ENCODE data around the gene DRC1.
"Not testable (repeated sequence)": the region's sequence is repeated elsewhere in the genome, so short reads cannot be mapped to it uniquely, and the experiment has no call there.

Gene DRC1

DNA sequence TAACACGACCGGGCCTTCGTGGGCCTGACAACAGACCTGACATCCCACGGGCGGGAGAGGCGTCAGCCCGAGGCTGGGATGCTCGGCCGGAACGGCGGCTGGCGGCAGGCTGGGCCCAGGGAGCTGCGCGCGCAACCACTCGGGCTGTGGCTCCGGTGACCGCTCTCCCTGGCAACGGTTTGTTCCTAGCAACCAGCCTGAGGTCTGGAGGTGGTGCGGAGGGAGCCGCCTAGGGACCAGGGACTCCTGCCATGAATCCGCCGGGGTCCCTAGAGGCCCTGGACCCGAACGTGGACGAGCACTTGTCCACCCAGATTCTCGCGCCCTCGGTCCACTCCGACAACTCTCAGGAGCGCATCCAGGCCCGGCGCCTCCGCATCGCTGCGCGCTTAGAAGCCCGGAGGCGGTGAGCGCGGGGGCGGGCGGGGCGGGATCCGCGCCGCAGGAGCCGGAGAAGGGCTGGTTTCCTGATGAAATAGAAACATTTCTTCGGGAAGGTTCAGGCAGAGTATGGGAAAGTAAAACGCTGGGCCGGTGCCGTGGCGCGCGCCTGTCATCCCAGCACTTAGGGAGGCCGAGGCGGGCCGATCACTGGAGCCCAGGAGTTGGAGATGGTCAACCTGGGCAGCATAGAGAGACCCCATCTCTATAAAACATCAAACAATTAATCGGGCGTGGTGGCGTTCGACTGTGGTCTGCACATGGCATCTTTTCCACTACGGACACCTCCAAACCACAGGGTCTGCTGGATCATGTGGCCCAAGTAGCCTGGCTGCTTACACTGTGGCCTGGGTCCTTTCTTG is at the start of gene DRC1:
Gene DRC1 (plus strand): TSS at position 182 of the 803 bp plus-strand sequence. CDS start 70 bp downstream, at position 252.
- no peak for DNase-seq (ENCODE audit: low read depth)

DNA sequence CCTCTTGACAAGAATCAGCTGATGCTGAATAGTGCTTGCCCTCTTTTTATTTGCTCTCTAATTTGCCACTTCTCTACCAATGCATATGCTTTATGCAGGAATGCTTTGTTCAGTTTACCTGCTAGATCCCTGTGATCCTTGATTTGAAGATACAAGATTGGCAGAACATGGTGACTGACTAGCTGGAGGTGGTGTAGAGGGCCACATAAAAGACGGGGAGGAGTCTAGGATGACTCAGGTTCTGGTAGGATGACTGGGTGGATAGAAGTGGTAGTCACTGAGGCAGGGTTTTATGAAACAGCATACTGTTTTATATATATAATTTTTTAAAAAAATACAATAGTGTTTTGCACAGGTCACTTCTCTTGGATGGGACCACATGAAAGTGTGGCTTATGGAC is 48.8 kb upstream of the DRC1 start:
- DNase-seq (ENCODE audit: low read depth), result no peak

DNA sequence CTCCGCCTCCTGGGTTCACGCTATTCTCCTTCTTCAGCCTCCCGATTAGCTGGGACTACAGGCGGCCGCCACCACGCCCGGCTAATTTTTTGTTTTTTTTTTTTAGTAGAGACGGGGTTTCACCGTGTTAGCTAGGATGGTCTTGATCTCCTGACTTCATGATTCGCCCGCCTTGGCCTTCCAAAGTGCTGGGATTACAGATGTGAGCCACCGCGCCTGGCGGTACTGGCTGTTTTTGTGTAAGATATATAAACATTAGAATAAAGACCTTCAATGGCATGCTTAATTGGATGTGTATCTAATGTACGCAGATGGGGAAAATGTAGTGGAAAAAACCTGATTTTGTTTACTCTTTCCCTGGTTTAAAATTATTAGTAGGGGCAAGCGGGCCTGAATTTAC is 47.3 kb upstream of the DRC1 start:
- not testable (repeated sequence) for DNase-seq (ENCODE audit: low read depth)

DNA sequence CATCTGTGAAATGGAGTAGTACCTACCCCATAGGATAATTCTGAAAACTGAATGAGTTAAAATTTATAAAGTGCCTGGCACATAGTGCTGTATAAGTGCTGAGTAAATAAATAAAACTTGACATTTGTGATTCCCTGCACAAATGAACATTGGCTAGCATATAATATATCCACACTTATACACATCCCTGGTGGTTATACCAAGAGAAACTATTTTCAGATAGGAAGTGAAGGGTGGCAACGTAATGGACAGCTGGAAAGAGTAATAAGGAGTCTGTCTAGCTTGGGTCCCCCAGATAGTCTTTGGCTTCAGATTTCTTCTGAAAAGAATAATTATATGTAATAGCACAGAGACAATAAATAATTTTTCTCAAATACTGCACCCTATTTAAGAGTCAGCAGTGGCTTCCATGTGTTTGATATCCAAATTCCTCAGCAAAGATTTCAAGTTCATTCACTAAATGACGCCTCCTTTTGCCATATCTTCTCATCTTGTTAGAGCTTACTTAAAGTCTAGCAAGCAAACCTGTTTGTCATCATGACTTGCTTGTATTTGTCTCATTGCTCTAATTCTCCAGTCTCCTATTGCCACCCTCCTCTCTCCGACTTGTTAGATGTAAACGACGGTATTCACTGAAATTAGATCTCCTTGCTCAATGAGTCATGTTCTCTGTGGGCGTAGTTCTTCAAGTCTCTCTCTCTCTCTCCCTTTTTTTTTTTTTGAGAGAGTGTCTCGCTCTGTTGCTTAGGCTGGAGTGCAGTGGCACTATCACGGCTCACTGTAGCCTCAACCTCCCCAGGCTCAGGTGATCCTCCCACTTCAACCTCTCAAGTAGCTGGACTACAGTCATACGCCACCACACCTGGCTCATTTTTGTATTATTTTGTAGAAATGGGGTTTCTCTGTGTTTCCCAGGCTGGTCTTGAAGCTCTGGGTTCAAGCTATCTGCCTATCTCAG is 46.4 kb upstream of the DRC1 start:
- no peak for DNase-seq (ENCODE audit: low read depth)

DNA sequence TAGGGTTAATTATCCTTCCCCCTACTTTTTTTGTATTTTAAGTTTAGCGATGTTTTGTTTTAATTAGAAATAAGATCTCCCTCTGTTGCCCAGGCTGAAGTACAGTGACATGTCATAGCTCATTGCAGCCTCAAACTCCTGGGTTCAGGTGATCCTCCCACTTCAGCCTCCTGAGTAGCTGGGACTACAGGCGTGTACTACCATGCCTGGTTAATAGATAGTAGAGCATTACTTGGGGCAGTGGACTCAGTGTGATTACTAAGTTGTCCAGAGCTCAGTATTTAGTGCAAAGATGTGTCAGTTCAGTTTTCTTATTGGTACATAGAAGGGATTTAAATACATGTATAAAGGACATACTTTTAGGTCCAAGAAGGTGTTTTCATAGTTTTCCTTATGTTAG is 45.6 kb upstream of the DRC1 start:
- no peak for DNase-seq (ENCODE audit: low read depth)

DNA sequence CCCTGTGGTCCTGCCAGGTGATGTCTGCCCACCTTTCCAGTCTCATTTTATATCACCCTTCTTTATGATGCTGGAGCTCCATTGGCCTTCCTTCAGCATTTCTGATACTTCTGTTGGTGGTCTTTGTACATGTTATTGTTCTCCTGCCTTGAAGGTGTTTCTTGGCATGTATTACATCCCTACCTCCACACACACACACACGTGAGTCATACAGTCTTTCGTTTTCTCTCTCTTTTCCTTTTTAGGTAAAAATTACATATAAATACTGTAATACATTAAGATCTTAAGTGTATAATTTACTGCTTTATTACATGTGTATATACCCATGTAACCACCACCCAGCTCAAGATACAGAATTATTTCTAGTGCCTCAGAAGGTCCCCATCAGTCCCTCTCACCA is 44.9 kb upstream of the DRC1 start:
- DNase-seq (ENCODE audit: low read depth), result no peak

DNA sequence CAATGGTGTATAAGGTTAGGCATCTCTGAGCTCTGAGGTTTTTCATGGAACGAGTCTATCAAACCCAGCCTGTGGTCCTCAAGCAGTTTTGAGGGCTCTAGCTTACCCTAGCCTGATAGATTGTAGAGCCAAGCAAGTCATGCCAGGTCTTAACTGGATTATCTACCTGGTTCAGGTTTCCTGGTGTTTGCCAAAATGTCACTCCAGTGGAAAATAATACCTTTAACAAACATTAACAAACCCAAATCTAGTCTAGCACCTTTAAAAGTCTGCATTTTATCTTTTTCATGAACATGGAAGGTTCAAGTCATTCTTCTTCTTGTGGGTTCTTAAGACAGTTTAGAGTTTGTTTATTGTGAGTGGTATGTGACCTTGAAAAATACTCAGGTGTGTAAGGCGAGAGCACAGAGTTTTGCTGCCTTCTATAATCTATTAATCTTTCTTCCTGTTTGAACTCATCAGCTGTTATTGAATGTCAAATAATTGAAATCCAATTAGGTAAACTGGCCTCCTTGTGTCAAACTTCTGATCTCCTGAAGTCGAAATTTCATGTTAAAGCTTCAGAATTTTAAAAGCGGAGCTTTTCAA is 41.7 kb upstream of the DRC1 start:
- no peak for DNase-seq (ENCODE audit: low read depth)

DNA sequence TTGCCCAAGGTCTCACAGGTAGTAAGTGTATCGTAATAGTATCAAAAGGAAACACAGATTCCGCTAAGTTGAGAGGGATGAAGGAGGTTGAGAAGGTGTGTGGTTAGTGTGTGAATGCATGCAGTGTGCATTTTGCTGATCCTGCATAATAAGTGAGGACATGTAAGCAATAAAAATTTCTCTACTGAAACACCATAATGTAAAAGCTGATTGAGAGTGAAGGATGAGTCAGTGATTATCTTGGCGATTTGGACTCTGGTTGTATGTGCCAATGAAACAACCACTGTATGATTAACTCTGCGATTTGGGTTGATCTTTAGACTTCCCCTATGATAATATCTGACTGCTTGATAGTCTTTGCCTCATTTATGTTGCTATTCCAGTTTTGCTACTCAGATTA is 38.4 kb upstream of the DRC1 start:
- DNase-seq (ENCODE audit: low read depth), result no peak

DNA sequence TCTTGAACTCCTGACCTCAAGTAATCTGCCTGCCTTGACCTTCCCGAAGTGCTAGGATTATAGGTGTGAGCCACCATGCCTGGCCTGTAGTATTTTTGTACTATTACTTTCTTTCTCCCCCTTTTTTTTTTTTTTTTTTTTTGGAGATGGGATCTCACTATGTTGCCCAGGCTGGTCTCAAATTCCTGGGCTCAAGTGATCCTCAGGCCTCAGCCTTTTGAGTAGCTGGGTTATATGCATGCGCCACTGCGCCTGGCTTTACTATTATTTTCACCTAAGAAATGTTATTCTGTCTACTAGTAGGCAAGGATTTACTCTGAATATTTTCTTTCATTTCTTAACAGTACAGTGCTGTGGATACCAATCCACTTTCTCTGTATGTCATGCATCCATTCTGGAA is 37.8 kb upstream of the DRC1 start:
- DNase-seq (ENCODE audit: low read depth), result no peak

DNA sequence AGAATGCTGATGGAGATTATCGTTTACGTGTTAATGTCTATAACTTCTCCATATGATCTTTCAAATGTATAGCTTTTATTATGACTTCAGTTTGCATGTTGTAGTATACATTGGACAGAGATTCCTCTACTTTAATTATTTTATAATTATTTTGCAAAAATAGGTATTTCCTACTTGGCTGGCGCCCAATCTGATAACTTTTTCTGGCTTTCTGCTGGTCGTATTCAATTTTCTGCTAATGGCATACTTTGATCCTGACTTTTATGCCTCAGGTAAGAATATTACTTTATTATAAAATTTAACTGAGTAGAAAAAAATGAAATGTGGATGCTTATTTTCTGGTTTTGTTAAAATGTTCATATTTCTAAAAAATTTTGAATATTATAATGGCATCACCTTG is 37.1 kb upstream of the DRC1 start:
- no peak for DNase-seq (ENCODE audit: low read depth)

DNA sequence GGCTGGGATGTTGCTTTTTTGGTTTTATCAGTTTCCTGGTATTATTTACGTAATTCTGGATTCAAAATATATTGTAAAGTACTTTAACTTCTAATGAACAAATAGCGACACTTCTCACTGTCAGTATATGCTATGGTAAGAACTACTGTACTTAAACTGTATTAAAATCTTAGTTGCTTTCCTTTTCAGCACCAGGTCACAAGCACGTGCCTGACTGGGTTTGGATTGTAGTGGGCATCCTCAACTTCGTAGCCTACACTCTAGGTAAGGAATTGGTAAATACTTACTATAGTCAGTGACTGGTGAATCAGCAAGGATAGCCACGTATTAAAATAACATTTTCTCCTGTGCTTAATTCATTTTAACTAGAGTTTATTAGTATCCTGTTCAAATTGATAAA is 34.8 kb upstream of the DRC1 start:
- no peak for DNase-seq (ENCODE audit: low read depth)

DNA sequence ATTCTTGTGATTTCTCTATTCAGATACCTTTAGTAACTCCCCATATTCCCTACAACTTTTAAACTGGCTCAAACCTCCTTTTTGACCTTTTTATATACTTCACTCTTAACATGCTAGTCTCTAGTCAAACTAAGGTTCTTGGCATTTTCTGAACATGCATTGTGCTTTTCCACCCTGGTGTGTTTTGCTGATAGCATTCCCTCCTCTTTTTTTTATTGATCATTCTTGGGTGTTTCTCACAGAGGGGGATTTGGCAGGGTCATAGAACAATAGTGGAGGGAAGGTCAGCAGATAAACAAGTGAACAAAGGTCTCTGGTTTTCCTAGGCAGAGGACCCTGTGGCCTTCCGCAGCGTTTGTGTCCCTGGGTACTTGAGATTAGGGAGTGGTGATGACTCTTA is 32.1 kb upstream of the DRC1 start:
- not testable (repeated sequence) for DNase-seq (ENCODE audit: low read depth)

DNA sequence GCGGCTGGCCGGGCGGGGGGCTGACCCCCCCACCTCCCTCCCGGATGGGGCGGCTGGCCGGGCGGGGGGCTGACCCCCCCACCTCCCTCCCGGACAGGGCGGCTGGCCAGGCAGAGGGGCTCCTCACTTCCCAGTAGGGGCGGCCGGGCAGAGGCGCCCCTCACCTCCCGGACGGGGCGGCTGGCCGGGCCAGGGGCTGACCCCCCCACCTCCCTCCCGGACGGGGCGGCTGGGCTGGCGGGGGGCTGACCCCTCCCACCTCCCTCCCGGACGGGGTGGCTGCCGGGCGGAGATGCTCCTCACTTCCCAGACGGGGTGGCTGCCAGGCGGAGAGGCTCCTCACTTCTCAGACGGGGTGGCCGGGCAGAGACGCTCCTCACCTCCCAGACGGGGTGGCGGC is 30.8 kb upstream of the DRC1 start:
- DNase-seq (ENCODE audit: low read depth), result not testable (repeated sequence)

DNA sequence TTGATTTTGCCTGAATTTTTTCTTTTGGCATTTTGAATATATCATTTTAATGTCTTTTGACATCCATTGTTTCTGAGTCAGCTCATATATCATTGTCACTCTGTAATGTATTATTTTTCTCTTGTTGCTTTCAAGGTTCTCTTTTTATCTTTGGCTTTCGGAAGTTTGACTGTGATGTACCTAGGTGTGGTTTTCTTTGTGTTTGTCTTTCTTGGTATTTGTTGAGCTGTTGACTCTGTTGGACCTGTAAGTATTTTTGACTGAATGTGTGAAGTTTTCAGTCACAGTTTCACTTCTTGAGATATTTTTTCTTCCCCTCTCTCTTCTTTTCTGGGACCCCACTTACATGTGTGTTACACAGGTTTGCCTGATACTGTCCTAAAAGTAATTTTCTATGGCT is 24.9 kb upstream of the DRC1 start:
- DNase-seq (ENCODE audit: low read depth), result no peak

DNA sequence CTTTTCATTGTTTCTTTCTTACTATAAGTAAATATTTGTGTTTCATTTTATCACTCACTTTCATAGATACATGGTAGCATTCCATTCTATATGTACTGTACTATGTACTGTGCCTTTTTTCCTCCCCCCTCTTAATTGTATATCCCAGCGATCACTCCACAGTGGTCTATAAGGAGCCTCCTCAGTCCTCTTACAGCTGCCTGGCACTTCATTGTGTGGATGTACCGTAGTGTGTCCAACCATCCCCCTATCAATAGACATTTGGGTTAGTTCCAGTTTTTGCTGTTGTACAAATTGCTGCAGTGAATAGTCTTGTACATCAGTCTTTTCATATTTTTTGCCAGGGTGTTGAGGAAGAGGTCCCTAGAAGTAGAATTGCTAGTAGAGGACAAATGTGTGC is 21.4 kb upstream of the DRC1 start:
- DNase-seq (ENCODE audit: low read depth), result no peak

DNA sequence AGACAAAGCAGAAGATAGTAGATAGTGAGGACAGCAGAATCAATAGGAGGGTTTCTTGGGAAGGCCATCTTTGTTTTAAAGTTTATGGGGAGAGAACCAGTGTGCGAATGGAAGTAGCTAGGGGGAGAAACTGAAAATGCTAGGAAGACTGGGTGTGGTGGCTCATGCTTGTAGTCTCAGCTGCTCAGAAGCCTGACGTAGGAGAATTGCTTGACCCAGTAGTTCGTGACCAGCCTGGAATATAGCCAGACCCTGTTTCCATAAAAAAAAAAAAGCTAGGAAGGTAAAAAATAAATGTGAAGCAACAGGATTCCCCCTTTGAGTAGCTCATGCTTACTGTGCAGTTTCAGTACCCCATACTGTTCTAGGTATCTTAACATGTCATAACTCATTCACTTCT is 19.2 kb upstream of the DRC1 start:
- no peak for DNase-seq (ENCODE audit: low read depth)

DNA sequence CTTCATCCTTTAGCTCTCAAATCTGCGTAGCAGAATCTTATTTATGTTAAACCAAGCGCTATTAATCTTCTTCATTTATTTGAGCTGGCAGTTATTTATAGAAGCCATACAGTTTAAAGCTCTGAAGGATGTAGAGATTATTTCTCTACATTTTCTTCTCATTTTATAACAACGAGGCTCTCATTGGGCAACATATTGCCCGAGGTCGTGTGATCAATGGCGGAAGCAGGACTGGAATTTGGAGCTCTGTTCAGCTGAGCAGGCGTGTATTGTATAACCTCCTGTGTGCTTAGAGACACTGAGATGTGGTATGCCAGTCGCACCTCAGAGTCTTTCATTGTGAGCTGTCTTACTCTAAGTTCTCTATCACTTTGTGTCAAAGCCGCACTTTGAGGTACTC is 17.5 kb upstream of the DRC1 start:
- no peak for DNase-seq (ENCODE audit: low read depth)

DNA sequence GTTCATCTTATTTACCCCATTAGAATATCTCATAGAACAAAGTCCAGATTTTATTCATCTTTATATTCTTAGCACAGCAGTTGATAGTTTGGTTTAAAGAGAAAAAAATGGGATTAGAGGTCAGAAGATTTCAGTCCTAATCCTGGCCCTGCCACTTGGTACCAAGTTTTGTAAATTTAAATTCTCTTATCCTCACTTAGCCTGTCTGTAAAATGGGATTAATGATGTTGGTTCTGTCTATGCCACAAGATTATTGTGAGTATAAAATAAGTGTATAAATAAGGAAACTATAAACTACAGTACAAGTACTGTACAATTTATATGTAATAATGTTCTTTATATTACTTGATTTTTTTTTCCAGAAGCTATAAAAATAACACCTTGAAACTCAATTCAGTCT is 17.1 kb upstream of the DRC1 start:
- DNase-seq (ENCODE audit: low read depth), result no peak

DNA sequence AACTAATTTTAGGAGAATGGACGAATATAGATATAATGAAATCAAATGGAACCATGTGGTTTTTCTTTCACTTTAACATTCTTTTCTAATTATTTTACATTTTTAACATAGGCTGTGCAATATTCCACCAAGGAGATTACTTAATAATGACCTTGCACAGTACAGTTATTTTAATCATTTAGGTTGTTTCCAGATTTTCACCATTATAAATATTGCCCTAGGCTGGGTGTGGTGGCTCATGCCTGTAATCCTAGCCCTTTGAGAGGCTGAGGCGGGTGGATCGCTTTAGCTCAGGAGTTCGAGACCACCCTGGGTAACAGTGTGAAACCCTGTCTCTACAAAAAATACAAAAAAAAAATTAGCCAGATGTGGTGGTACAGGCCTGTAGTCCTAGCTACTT is 14.5 kb upstream of the DRC1 start:
- no peak for DNase-seq (ENCODE audit: low read depth)

DNA sequence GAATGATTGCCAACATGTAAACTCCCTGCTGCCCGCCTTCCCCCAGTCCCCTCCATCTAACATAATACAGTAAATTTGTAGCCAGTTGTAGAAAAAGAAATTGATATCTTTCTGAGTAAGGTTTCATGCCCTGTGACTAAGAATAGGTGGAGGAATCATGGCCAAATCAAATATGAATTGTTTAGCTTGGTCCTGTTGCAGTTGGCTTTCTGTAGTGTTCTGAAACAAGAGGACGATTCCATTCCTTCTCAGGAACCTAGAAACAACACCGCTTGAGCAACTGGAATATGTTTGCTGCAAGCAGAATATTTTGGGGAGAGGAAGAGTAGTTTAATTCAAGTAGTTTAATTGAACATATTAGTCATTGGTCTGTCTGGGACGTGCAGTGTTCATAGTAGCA is 7.0 kb upstream of the DRC1 start:
- DNase-seq (ENCODE audit: low read depth), result no peak

DNA sequence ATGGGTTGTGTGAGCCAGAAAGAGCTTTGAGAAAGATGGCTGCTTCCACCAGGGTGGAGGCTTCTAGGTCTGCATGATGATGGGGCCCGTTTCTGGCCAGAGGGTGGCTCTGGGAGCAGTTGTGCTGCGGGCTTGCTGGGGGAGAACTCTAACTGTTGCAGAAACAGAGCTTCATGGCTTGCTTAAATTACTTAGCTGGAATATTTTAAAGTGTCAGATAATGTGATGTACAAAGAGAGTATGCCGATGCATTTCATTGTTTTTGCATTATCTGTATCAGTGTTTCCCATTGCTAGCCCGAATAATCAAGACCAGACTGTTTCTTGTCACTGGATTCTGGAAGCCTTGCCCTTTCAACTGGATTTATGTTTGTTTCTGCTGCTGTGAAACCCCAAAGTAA is 6.3 kb upstream of the DRC1 start:
- DNase-seq (ENCODE audit: low read depth), result no peak

DNA sequence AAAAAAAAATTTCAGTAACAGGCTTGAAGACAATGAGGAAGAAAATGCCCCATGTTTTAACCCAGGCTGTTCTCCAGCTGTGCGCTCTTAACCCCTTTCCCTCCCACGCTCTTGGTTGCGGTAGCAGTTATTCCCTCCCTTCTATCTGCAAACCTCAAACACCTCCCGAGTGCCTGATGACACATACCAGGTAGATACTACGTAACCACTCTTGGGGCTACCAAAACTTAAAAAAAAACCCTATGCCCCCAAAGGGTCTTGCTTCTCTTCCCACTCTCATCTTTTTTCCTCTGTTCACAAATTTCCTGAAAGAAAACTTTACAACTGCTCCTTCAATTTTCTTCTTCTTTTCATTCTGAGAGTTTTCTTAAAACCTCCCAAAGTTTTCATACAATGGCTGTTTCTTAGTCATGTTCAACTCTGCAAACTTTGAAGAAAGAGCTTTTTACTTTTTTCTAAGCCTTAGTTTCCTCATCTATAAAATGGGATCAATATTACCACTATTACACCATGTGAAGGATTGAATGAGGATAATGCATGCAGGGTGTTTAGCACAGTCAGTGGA is 4.9 kb upstream of the DRC1 start:
- DNase-seq (ENCODE audit: low read depth), result no peak

Measured in activated gamma-delta T cell treated with anti-CD3 and anti-CD28 coated beads, Interleukin-2, amount 50 U/mL, for 16 hours (primary cell).